NCI-H345 (cell line): Measurements from ENCODE around the gene ISG20L2.

Experiments
- DNase-seq: peaks from one replicate; lab custom pipeline; 2025; lab: John Stamatoyannopoulos, UW

Gene ISG20L2

DNA sequence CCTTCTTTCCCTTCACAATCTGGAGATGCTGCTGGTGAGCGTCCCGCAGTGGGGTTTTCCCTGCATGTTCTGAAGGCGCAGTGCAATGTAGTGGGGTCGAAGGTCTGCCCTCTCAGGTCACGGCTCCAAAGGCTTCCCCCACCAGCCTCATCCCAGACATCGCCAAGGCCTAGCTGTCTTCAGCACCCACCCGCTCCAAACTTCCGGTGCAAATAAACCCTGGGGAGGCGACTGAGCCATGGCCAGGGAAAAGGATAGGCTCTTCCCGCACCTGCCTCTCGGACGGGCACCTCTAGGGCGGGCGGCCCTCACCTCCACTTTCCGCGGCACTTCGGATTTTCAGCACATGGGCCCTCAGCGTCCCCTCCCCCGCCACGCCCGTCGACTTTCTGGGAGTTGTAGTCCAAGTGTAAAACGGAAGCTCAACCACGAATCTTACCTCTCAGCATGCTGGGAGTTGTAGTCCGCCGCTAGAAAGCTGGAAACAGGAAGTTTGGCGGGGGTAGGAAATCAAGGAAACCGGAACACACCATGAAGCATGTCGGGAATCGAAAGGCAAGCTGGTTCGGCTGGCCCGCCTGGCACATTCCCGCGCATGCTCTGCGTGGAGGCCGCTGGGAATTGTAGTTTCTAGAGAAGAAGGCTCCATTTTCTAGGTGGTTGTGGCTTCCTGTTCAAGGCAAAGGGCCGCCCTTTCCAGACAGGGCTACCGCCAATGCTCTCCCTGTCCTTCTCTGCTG lies 12.3 kb upstream of the ISG20L2 start, which contains the start of gene MRPL24:
MRPL24 (minus strand) TSS at position 348 of the 740 bp plus-strand sequence. CDS start 2,384 bp downstream, outside the sequence.
- DNase-seq: peak; percentile 99

DNA sequence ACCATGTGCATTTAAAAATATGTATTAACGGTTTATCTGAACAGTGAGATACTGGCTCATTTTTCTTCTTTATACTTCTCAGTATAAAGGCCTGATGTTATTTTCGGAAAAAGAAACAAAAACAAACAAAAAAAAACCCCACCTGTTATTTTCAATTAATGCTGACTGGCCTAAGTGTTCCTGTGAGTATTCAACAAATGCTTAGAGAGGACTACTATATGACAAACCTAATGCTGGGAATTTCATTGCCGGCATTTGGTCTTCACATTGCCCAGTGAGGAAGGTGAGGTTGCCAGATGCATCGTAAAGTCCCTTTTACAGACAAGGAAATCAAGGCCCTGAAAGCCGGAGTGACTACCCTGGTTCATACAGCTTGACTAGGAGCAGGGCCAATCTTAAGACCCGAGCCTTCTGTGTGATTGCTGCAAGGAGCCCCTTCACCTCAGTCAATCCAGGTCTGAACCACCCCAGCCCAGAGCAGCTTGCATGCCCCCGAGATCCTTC lies 11.7 kb upstream of the ISG20L2 start:
- DNase-seq: no peak

DNA sequence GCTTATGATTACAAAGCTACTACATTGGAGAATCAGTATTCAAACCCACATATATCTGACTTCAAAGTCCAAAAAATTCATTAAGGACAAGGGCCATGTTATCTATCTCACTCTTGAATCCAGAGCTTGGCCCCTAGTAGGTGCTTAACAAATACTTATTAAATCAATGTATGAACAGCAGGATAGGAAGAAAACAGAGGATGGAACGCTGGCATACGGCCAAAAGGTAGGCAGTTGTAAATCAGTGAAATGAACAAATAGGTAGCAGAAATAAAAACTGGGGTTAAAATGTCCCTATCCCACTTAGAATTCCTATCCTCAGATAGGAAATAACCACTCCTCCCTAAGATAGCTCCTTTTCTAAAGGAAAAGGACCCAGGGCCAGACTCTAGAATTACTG lies 10.3 kb upstream of the ISG20L2 start:
- DNase-seq: no peak

DNA sequence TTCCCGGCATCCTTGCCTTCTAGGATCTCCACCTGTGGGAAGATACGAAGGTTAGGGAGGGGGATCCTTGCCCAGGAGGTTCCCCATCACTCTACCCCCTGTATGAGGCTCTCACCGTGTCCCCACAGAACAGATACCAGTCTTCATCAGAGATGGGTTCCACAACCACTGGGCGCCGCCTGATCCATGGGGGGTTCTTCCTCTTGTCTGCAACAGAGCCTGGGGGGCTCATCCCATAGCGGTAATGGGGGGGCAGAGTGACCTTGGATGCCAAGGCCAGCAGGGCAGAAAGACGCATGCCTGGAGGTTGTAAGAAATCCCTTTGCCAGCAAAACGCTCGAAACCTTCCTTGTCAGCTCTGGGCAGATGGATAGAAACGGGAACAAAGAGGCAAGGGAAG lies 9.8 kb upstream of the ISG20L2 start:
- no peak for DNase-seq

DNA sequence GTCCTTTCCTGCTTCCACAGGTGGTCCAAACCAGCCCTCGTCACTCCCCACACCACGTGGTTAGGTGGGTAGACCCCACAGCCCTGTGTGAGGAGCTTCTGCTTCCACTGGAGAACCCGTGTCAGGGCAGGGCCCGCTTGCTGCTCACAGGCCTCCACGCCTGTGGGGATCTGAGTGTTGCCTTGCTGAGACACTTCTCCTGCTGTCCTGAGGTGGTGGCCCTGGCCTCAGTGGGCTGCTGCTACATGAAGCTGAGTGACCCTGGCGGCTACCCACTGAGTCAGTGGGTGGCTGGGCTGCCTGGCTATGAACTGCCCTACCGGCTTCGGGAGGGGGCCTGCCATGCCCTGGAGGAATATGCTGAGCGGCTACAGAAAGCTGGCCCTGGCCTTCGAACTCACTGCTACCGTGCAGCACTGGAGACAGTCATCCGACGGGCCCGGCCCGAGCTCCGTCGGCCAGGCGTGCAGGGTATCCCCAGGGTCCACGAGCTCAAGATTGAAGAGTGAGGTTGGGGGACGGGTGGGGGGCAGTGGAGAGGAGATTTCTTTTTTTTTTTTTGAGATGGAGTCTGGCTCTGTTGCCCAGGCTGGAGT lies 5.5 kb upstream of the ISG20L2 start:
- DNase-seq: no peak

DNA sequence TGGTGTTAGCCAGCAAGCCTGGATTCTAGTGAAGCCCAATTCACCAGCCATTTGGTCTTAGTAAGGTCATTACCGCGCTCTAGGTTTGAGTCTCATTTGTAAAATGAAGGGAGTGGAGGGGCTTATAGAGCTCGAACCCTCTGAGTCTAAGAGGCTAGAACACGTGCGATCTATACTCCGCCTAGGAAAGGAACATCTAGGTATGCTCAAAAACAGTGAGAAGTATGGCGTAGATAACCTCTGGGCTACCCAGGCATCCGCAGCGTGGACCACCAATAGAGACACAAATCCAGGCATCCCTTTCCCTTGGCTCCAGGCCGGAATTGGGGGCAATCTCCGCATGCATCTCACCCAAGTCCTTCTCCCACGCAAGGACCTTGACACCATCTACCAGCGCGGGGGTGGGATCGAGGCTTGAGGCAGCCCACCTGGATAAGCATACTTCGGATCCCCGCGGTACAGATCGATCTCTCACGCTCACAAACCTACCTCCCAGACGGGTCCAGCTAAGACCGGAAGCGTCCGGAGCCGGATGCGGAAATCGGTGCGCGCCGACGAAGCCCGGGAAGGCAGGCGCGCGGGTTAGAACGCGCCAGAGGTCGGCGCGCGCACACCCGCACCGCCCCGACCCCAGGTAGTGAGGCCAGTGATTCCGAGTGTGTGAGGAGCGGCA lies 504 bp downstream of the ISG20L2 start, which contains the start of gene METTL25B:
METTL25B (plus strand) TSS at position 544 of the 673 bp plus-strand sequence. CDS start 636 bp downstream, outside the sequence.
- peak; percentile 87 for DNase-seq

DNA sequence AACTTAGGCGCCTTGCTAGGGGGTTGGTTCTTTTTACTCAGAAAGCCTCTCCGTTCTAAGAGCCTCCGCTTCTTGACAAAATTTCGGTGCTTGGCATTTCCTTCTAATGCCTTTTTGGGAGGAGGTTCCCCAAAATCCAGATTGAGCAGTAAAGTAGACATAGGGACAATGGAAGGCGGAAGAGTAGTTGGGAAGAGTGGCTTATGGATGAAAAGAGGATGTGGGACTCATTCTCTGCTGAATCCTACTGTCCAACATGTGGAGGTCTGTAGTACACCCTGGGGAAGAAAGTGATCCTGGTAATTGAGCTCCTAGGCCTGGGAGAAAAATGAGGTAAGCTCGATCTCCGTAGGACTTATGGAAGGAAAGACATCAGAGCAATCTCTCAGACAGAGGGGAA lies 1.1 kb downstream of the ISG20L2 start:
- no peak for DNase-seq

DNA sequence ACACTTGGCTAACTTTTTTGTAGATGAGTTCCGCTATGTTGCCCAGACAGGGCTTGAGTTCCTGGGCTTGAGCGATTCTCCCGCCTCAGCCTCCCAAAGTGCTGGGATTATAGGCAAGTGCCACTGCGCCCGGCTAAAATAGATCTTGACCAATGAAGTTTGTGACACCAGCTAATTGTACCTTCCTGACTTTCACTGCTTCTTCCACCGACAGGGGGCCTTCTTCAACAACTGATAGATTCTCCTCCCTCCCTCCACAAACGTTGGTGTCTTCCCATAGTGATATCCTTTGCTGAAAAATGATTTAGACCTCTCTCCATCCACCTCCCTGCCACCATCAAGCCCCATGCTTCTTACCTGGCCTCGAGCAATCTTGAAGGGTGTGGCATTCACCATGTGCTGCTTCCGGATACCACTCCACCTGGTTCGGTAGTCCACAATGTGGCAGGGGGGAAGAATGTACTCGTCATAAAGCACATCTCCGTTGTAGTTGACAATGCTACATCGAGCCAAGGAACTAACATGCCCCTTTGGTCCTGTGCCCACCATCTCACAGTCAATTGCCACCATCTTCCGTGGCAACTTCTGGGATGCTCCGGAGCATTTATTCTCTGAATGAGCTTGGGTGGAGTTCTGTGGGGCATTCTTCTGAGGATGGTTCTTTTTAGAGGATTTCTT lies 1.9 kb downstream of the ISG20L2 start:
- no peak for DNase-seq

DNA sequence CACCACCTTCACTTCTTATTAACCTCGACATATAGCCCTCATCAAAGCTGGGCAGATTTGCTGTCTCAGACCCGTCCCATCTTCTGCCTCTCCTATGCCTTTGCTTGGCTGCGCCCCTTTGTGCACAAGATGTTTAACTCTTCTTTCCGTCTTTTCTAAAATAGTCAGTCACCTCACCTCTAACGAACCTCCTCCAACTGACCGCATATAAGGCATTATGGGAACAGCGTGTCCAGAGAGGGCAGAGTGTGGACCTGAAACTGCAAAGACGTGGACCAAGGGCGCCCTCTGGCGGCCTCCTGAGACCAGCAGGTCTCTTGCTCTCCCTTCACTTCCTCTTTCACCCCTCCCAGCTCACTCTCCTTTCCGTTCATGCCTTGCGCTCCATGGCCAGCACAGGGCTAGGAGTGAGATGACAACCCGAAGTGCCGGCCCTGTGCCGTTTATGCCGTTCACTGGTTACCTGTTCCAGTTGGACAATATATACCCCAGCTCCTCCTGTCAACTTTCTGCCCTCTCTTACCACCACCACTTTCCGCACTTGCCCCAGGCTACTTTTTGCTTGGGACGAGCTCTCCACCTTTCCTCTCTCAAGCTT lies 2.8 kb downstream of the ISG20L2 start:
- peak; percentile 83 for DNase-seq

DNA sequence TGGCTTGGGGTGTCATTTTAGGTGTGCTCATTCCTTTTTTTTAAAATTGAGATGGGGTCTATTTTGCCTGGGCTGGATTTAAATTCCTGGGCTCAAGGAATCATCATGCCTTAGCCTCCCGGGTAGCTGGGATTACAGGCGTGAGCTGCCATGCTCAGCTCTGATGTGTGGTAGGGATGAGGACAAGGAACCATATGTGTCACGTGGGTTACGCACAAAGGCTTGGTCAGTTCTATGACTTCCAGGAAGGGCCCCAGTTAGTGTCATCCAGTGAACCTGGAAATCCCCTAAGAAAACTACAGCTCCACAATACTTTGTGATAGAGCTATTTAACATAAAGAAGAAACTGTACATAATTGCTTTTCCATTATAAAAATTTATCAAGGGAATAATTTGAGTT lies 7.0 kb downstream of the ISG20L2 start:
- DNase-seq: no peak

DNA sequence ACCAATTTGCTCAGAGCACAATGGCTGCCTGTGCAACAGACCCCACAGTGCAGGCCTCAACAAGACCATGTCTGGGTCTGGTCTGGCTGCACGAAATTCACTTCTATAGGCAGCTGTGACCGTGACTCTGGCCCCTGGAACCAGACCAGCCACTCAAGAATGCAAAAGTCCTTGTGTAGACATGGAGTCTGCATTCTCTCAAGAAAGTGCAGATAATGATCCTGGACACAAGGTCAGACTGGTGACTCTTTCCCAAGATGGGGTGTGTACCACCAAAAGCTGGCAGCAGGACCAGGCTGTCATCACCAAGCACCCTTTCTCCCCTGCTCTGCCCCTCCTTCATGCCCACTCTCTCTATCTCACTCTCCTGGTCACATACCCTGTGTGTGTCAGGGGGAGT lies 7.4 kb downstream of the ISG20L2 start:
- DNase-seq: no peak

DNA sequence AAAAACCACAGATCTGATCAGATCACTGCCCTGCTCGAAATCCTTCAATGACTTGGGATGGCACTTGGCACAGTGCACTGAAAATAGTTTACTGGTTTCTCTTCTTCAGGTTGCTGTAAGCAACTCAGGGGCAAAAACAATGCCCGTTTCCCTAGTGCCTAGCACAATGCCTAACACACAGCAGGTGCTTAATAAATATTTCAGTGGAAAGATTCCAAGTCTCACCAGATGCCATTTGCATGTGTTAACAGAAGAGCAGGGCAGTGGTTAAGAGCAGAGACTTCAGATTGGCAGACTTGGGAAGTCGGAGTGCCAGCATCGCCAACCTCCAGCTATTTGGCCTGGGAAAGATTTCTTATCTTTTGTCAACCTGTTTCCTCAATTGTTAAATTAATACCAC lies 11.2 kb downstream of the ISG20L2 start:
- DNase-seq: no peak

DNA sequence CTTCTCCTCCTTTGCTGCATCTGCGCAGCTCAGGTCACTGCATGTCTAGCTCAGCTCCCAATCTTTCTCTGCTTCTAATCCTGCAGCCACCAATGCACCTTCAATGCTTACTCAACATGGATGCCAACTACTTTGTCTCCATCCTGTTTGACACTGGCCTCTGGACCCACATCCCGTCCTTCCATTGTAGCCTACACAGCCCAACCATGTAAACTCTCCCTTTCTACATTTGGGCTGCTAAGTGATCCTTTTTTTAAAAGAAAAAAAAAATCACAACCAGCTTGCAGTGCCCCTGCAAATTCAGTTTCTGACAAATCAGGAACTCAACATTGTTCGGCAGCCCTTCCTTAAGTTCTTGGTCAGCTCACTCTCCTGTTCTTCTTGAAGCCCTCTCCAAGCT lies 13.7 kb downstream of the ISG20L2 start:
- DNase-seq: no peak

DNA sequence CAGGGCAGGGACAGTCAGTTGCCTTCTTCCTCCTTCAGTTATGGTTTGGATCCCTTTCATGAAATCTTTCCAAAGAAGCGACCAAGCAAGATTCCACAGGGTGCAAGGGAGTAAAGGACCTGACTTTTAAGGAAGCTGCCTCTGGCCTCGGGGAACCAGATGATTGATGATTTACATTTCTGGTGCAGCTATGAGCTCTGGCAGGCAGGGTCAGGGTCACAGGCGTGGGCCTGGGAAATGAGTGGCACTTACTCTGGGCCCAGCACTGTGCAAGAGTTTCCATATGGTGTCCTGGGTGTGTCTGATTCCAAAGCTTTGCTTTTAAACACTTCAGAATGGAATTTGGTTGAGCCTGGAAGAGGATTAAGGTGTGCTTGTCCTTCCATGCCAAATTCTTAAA lies 15.9 kb downstream of the ISG20L2 start:
- DNase-seq: no peak

DNA sequence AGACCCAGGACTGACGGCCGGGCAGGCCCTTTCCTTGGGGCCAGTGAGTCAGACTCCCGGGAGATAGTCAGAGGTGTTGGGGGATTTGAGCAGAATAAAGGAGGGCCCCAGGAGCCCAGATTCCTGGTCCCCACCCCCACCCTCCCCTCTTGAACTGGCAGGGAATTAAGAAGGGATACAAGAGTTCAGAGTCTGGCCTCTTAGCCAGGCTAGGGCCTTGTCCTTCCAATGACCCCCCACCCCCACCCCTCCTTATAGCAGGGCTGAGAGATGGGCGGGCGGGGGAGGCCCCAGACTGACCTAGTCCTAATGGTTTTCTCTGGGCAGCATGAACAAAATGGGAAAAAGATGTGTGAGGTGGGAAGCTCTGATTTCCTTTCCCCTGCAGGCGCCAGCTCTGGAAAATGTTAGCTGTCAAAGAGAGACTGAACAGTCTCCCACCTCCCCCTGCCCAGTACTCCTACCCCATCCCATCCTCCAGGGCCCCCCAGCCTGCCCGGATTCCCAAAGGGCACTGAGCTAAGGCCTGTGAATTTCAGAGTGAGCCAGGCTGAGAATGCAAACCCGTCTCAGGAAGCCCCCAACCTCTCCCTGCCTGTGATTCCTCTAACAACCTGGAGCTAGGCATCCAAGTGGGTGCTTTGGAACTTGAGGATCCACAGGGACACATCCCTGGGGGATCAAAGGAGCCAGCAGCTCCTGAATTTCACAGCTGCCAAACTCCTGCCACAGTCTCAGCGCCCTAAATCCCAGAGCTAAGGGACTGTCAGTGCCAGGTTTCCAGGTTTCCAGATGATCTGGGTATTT lies 17.4 kb downstream of the ISG20L2 start:
- DNase-seq: no peak

DNA sequence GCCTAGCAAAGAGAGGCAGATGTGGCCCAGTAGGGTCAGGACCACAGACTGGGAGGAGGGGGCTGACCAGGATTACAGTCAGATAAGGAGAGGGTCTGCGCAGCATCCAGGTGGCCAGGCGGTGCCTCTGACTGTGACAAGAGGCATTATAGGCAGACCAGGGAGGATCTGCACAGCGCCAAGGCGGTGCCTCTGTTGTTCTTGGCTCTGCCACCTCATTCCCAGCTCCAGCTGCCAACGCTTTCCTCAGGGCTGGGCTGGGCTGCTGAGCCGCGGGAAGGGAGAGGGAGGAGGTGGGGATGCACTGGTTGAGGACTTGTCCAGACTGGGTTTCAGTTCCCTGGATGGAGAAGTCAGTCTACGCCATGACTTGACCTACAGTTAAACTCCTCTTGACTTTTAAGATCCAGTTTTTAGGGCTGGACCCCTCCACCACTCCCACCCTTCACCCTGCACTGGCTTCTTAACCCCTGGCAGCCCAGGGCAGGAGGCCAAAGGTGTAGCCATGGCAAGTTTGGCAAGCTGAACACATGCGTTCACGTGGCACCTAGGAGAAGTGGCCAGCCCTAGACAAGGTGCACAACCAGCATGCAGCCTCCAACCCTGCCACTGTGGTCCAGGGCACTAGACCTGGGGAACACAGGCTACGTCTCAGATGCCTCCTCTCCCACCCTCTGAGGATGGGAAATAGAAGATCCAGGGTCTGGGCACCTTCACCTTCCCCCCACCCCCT lies 18.6 kb downstream of the ISG20L2 start:
- no peak for DNase-seq

DNA sequence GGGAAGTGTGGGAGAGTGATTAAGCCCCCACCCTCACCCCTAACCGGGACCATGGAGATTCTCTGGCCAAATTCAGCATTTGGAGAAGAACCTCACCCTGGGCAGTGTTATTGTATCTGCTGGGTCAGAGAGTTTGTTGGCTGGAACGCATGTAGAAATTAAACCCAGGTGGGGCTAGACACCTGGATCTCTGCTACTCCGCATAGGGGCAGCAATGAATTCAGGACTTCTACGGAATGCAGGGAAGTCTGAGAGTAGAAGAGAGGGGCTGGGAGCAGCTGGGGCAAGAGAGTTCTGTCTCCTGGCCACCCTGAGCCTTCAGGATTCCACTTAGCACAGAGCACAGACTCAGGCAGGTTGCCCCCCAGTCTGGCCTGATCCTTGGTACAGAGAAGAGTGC lies 19.5 kb downstream of the ISG20L2 start:
- no peak for DNase-seq

DNA sequence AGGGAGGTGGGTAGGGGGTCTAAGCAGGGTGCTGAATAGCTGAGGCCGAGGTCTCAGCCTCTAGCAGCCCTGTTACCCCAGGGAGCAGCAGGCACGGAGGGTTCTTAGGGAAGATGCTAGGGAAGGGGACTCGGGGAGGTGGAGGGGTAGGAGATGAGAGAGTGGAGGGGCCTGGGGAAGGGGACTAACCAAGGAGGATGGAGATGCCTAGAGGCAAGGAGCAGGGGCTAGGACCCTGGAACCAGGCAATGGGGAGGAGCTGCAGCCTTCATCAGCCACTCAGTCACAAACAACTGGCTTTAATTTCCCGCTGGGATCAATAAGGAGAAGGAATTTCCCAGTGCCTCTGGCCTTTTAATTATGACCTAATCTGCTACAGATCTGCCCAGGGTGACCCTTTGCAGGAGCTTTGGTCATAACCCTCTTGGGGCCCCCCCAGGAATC lies 20.3 kb downstream of the ISG20L2 start:
- DNase-seq: no peak

DNA sequence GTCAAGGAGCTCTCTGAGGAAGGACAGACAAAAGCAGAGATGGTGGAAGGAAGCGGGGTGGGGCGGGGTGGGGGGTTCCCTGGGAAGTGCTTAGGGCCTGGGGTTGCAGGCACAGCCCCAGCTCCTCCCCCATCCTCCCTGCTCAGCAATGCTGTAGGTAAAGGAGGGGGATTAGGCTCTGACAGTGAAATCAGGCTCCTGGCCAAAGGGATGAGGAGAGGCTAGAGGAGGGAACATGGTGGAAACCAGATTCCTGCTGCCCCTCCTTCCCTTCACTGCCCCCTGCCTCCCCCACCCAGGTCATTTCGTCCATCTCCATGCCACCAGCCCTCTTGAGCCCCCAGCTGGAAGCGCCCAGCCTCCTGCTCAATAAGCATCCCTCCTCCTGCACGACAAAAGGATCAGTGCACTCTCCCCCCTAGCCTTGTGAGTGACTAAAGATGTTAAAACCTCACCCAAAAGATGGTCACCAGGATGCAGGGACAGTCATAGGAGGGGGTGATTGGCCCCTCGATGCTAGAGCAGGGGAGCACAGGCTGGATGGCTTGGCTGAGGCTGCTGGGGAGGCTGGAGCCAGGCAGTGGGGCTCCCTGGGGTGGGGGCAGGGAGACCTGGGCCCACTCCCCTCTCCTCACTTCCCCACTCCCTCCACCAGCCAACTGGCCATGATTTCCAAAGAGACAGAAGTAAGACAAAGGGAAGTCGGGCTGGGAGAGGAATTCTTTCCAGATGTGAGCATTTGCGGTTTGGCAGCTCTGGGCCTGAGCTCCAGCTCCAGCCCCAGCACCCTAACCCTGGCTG lies 20.9 kb downstream of the ISG20L2 start:
- no peak for DNase-seq
